ENCODE measurements around the gene PKHD1.

DNA sequence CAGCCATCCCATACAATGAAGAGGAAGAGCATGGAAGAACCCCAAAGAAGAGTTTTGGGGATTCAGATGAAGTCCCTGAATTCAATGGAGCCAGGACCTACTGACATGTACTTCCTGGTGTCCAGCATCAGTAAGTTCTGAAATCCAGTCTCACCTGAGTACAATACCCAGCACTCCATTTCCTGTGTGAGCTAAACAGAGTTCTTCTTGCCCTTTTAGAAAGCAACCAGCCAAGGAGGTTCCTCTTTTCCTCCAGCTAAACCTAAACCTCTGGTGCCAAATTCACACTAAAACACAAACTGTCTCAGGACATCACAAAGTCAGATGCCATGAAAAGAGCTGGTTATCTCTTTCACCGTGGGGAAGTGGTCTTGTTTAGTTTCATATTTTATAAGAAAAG, 71.5 kb downstream of the PKHD1 start:
- TF ChIP-seq, protein P1, sequence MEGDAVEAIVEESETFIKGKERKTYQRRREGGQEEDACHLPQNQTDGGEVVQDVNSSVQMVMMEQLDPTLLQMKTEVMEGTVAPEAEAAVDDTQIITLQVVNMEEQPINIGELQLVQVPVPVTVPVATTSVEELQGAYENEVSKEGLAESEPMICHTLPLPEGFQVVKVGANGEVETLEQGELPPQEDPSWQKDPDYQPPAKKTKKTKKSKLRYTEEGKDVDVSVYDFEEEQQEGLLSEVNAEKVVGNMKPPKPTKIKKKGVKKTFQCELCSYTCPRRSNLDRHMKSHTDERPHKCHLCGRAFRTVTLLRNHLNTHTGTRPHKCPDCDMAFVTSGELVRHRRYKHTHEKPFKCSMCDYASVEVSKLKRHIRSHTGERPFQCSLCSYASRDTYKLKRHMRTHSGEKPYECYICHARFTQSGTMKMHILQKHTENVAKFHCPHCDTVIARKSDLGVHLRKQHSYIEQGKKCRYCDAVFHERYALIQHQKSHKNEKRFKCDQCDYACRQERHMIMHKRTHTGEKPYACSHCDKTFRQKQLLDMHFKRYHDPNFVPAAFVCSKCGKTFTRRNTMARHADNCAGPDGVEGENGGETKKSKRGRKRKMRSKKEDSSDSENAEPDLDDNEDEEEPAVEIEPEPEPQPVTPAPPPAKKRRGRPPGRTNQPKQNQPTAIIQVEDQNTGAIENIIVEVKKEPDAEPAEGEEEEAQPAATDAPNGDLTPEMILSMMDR (IDR thresholded peaks at IDR 0.05) = no peak
- TF ChIP-seq POLR2AphosphoS5 (IDR thresholded peaks at IDR 0.05; ENCODE audit: low read depth, low read length) = no peak
- TF ChIP-seq, protein P2, sequence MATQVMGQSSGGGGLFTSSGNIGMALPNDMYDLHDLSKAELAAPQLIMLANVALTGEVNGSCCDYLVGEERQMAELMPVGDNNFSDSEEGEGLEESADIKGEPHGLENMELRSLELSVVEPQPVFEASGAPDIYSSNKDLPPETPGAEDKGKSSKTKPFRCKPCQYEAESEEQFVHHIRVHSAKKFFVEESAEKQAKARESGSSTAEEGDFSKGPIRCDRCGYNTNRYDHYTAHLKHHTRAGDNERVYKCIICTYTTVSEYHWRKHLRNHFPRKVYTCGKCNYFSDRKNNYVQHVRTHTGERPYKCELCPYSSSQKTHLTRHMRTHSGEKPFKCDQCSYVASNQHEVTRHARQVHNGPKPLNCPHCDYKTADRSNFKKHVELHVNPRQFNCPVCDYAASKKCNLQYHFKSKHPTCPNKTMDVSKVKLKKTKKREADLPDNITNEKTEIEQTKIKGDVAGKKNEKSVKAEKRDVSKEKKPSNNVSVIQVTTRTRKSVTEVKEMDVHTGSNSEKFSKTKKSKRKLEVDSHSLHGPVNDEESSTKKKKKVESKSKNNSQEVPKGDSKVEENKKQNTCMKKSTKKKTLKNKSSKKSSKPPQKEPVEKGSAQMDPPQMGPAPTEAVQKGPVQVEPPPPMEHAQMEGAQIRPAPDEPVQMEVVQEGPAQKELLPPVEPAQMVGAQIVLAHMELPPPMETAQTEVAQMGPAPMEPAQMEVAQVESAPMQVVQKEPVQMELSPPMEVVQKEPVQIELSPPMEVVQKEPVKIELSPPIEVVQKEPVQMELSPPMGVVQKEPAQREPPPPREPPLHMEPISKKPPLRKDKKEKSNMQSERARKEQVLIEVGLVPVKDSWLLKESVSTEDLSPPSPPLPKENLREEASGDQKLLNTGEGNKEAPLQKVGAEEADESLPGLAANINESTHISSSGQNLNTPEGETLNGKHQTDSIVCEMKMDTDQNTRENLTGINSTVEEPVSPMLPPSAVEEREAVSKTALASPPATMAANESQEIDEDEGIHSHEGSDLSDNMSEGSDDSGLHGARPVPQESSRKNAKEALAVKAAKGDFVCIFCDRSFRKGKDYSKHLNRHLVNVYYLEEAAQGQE (IDR thresholded peaks at IDR 0.05; ENCODE audit: insufficient read depth in 1 of 2, low read depth in 2 of 2, low read length in 1 of 2) = no peak
